Neural cell (in vitro differentiated cells): Measurements from ENCODE around the gene RAB27B.

Source experiments
- EP300 ChIP-seq: fragments of 450-650 bp; conservative IDR thresholded peaks from 2 replicates; pipeline ENCODE4 v1.6.1; 2014; ENCODE audit warnings: antibody characterized with exemption, mild to moderate bottlenecking, moderate library complexity; ENCODE audit not compliant: poor library complexity, severe bottlenecking
- EZH2 ChIP-seq: fragments of 200-600, 300-800 bp; shearing (Covaris generic), sonication (generic); IDR thresholded peaks from 2 replicates; pipeline ENCODE4 v1.6.1; 2014; ENCODE audit warnings: antibody characterized with exemption, low read length, borderline replicate concordance, mild to moderate bottlenecking; ENCODE audit not compliant: insufficient read depth, poor library complexity, severe bottlenecking
- POLR2AphosphoS5 ChIP-seq: IDR thresholded peaks from 2 replicates; pipeline ENCODE4 v1.6.1; 2012
- TAF1 ChIP-seq: IDR thresholded peaks from 2 replicates; pipeline ENCODE4 v1.6.1; 2012; ENCODE audit warnings: low read depth
- TF ChIP-seq, protein P1 (sequence below): fragments of 450-650 bp; IDR thresholded peaks from 2 replicates; pipeline ENCODE4 v1.5.1; 2014; ENCODE audit warnings: antibody characterized with exemption, mild to moderate bottlenecking, moderate library complexity; ENCODE audit not compliant: poor library complexity, severe bottlenecking

DNA sequence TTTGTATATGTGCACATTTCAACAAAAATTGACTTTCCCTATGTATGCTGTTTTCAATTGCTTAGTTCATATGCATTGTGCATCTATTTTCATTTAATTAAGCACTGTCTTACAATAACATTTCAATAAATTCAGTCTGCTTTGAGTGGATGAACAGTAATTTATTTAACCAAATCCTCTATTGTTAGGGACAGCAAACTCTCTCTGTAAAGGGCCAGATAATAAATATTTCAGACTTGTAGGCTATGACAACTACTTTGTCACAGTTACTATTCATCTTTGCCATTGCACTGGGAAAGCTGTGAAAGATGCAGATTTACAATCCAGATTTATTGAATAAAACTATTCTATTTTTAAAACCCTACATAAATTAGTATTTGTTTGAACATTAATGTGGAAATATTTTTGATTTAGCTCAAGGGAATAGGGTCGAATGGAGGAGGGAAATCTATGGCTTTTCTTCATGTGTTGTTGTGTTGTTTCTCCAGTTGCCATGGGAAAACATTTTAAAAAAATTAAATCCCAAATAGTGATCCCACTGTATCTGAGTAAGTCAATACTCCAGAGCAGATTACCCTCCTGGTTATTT is 14.2 kb upstream of the RAB27B start:
- TF ChIP-seq, protein P1, sequence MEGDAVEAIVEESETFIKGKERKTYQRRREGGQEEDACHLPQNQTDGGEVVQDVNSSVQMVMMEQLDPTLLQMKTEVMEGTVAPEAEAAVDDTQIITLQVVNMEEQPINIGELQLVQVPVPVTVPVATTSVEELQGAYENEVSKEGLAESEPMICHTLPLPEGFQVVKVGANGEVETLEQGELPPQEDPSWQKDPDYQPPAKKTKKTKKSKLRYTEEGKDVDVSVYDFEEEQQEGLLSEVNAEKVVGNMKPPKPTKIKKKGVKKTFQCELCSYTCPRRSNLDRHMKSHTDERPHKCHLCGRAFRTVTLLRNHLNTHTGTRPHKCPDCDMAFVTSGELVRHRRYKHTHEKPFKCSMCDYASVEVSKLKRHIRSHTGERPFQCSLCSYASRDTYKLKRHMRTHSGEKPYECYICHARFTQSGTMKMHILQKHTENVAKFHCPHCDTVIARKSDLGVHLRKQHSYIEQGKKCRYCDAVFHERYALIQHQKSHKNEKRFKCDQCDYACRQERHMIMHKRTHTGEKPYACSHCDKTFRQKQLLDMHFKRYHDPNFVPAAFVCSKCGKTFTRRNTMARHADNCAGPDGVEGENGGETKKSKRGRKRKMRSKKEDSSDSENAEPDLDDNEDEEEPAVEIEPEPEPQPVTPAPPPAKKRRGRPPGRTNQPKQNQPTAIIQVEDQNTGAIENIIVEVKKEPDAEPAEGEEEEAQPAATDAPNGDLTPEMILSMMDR, result no peak
- no peak for TF ChIP-seq EZH2
- no peak for TF ChIP-seq POLR2AphosphoS5
- no peak for TF ChIP-seq EP300
- no peak for TF ChIP-seq TAF1
